ENCODE data around the gene TBX5.

TBX5 gene

GRCh38 chr12:114395755-114396152 is 10.2 kb downstream of the TBX5 start:
- no peak for TF ChIP-seq CEBPB (IDR thresholded peaks at IDR 0.05)
- TF ChIP-seq EP300 (IDR thresholded peaks at IDR 0.05; ENCODE audit: borderline replicate concordance), result no peak
- no peak for TF ChIP-seq TAF1 (IDR thresholded peaks at IDR 0.05; ENCODE audit: low read depth)
- no peak for TF ChIP-seq ZBTB7A (IDR thresholded peaks at IDR 0.05; ENCODE audit: low read depth)
- no peak for TF ChIP-seq TEAD4 (IDR thresholded peaks at IDR 0.05)
- no peak for TF ChIP-seq NFIC (IDR thresholded peaks at IDR 0.05)
- no peak for TF ChIP-seq TCF12 (IDR thresholded peaks at IDR 0.05; ENCODE audit: low read depth)
- no peak for TF ChIP-seq FOXM1 (IDR thresholded peaks at IDR 0.05; ENCODE audit: borderline replicate concordance, low read depth)
- no peak for TF ChIP-seq CREB1 (IDR thresholded peaks at IDR 0.05; ENCODE audit: low read depth)

- TF ChIP-seq REST (IDR thresholded peaks at IDR 0.05; ENCODE audit: low read depth) (no peak), NFIC (IDR thresholded peaks at IDR 0.05) (no peak), RAD21 (IDR thresholded peaks at IDR 0.05; ENCODE audit: low read depth) (no peak), EP300 (IDR thresholded peaks at IDR 0.05; ENCODE audit: borderline replicate concordance) (no peak)
Measured at GRCh38 chr12:114395233-114395632, 10.7 kb downstream of the TBX5 start.

GRCh38 chr12:114393569-114393968 is 12.4 kb downstream of the TBX5 start:
- TF ChIP-seq USF1 (IDR thresholded peaks at IDR 0.05), result no peak

GRCh38 chr12:114392909-114393308 is 13.0 kb downstream of the TBX5 start:
- TF ChIP-seq CREB1 (IDR thresholded peaks at IDR 0.05; ENCODE audit: low read depth) (no peak), TEAD4 (IDR thresholded peaks at IDR 0.05) (no peak), TCF12 (IDR thresholded peaks at IDR 0.05; ENCODE audit: low read depth) (no peak), NFIC (IDR thresholded peaks at IDR 0.05) (no peak), RAD21 (IDR thresholded peaks at IDR 0.05; ENCODE audit: low read depth) (no peak), ZBTB7A (IDR thresholded peaks at IDR 0.05; ENCODE audit: low read depth) (no peak), EP300 (IDR thresholded peaks at IDR 0.05; ENCODE audit: borderline replicate concordance) (no peak), CEBPB (IDR thresholded peaks at IDR 0.05) (no peak), REST (IDR thresholded peaks at IDR 0.05; ENCODE audit: low read depth) (no peak), TAF1 (IDR thresholded peaks at IDR 0.05; ENCODE audit: low read depth) (no peak), MAX (IDR thresholded peaks at IDR 0.05) (no peak), YY1 (IDR thresholded peaks at IDR 0.05; ENCODE audit: low read depth) (no peak), FOXM1 (IDR thresholded peaks at IDR 0.05; ENCODE audit: borderline replicate concordance, low read depth) (no peak), EGR1 (IDR thresholded peaks at IDR 0.05) (no peak), USF1 (IDR thresholded peaks at IDR 0.05) (no peak)

- TF ChIP-seq EGR1 (IDR thresholded peaks at IDR 0.05) (no peak), CREB1 (IDR thresholded peaks at IDR 0.05; ENCODE audit: low read depth) (no peak), TEAD4 (IDR thresholded peaks at IDR 0.05) (no peak), CEBPB (IDR thresholded peaks at IDR 0.05) (no peak), MAX (IDR thresholded peaks at IDR 0.05) (no peak), RAD21 (IDR thresholded peaks at IDR 0.05; ENCODE audit: low read depth) (no peak), USF1 (IDR thresholded peaks at IDR 0.05) (no peak), ZBTB7A (IDR thresholded peaks at IDR 0.05; ENCODE audit: low read depth) (no peak), TCF12 (IDR thresholded peaks at IDR 0.05; ENCODE audit: low read depth) (no peak), TAF1 (IDR thresholded peaks at IDR 0.05; ENCODE audit: low read depth) (no peak), NFIC (IDR thresholded peaks at IDR 0.05) (no peak), REST (IDR thresholded peaks at IDR 0.05; ENCODE audit: low read depth) (no peak), EP300 (IDR thresholded peaks at IDR 0.05; ENCODE audit: borderline replicate concordance) (no peak), YY1 (IDR thresholded peaks at IDR 0.05; ENCODE audit: low read depth) (no peak), FOXM1 (IDR thresholded peaks at IDR 0.05; ENCODE audit: borderline replicate concordance, low read depth) (no peak)
Measured at GRCh38 chr12:114391088-114391487, 14.9 kb downstream of the TBX5 start.
